AG09319 (cell line): ENCODE measurements around the gene KCND2.

Experiments
- DNase-seq: peaks from one replicate; pipeline ENCODE4 v3.0.0-alpha.2; 2010; ENCODE audit warnings: low read depth; ENCODE audit errors: extremely low read depth
- TF ChIP-seq, protein P1 (sequence below): IDR thresholded peaks from 2 replicates; pipeline ENCODE4 v1.5.1; 2011; ENCODE audit warnings: low read depth, mild to moderate bottlenecking, inconsistent platforms, low read length, moderate library complexity

The KCND2 gene

DNA sequence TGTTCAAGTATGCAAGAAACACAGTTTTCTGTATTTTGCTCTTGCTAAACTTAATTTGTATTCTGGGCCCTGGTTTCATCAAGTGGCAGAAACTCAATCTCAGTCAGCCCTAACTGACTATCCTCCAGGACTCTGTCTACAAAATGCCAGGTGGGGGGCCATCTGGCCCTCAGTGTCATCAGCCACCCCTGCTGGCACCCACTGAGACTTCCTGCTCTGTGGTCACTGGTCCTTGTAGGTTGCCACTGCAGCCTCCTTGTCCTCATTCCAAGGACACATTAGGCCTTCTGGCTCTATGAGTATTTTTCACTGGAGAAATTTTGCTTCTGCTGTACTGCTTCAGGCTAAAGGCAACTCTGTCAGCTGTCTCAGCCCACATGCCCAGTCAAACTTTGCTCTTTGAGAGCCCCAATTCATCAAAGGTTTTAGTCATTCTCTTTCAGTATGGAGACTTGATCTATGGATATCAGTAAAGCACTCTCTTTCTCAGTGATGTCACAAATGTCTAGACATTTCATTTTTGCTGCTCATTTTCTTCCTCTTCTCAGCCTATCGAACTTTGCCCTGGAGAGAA, 163.6 kb downstream of the KCND2 start:
- DNase-seq, result no peak
- TF ChIP-seq, protein P1, sequence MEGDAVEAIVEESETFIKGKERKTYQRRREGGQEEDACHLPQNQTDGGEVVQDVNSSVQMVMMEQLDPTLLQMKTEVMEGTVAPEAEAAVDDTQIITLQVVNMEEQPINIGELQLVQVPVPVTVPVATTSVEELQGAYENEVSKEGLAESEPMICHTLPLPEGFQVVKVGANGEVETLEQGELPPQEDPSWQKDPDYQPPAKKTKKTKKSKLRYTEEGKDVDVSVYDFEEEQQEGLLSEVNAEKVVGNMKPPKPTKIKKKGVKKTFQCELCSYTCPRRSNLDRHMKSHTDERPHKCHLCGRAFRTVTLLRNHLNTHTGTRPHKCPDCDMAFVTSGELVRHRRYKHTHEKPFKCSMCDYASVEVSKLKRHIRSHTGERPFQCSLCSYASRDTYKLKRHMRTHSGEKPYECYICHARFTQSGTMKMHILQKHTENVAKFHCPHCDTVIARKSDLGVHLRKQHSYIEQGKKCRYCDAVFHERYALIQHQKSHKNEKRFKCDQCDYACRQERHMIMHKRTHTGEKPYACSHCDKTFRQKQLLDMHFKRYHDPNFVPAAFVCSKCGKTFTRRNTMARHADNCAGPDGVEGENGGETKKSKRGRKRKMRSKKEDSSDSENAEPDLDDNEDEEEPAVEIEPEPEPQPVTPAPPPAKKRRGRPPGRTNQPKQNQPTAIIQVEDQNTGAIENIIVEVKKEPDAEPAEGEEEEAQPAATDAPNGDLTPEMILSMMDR, result no peak

DNA sequence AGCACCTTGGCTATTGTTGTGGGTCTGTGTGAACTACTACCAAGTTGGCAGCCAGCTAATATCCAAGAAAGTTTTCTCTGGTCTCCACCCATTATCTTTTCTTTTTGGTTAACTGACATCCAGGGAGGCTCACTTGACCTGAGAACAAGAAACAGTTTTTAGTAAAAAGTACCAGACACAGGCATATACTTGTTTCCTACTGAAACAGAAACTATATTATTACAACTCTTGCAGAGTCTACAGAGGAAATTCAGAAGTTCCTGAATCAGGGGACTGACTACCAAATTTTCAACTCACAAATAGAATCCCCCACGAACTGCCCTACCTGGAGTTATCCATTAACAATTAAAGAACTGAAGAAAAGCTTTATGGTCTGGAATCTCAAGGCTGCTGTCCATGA, 168.9 kb downstream of the KCND2 start:
- TF ChIP-seq, protein P1, result no peak
- no peak for DNase-seq

DNA sequence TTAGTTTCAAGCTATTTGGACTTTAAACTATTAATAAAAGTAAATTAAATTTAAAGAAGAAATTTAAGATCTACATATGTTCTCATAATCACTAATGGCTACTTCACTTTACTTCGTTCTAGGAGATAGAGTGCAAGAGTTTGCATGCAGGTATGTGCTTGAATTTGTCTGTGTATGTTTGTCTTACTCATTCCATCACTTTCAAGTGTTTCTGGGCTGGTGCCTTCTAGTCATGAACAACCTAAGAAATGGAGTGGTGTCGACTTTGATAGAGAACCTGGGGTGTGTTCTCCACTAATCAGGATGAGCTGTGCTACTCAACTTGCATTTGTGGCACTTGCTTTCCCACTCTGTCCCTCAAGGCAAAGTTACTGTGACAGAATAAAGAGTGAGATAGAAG, 169.9 kb downstream of the KCND2 start:
- TF ChIP-seq, protein P1, result no peak
- no peak for DNase-seq

DNA sequence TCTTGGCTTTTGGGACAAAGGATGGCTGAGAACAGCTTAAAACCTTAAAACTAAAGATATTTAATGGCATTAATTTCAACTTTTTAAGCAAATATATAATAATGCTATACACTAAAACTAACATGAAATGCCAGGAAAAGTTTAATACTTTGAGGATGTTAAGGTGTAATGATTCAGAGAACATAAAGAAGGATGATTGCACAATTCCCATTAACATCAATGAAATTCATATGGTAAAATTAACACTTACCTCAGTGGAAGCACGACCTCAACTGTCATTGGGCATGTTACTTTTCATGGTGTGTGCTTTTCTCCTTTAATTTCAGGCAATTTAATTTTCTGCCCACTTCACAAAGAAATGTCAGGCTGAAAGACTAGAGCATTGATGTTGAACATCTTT, 171.7 kb downstream of the KCND2 start:
- DNase-seq, result no peak
- TF ChIP-seq, protein P1, result no peak

DNA sequence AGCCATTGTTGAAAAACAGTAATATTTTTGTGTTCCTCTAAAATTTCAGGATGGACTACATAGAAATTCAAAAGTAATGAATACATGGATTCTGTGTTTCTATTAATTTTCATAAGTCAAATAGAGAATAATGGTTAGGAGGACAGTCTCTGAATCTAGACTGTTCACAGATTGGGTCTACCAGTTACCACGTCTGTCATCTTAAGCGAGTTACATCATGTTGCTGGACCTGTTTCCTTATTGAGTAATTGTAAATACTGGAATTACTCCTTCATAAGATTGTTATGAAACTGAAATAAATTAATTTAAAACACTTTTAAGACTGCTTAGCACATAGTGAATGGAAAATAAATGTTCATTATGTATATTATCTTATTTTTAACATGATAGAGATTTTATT, 172.3 kb downstream of the KCND2 start:
- DNase-seq, result no peak
- TF ChIP-seq, protein P1, result no peak

DNA sequence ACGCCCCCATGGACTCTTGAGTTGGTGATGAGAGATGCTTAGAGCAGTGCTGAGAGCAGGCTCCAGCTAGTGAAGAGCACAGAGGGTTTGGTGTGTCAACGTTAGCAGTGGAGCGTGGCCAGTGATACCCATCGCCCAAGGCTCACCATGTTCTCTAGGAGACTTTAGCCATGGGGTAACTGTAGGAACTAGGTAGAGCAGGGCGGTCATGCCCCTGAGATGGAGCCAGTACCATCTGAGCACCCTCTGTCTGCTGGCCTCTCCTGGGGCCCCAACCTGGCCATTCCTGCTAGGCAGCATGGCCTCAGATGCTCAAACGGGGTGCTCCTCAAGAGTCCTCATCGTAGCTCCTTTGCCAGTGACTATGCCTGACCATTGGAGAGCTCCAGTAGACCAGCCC, 179.7 kb downstream of the KCND2 start:
- TF ChIP-seq, protein P1, result no peak
- DNase-seq, result no peak

DNA sequence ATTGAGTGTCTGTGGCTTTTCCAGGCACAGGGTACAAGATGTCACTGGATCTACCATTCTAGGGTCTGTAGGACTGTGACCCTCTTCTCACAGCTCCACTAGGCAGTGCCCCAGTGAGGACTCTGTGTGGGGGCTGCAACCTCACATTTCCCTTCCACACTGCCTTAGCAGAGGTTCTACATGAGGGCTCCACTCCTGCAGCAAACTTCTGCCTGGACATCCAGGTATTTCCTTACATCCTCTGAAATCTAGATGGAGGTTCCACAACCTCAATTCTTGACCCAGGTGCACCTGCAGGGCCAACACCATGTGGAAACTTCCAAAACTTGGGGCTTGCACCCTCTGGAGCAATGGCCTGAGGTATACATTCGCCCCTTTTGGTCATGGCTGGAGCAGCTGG, 183.7 kb downstream of the KCND2 start:
- no peak for DNase-seq
- TF ChIP-seq, protein P1, result no peak
